ENCODE results near the gene SLC12A8. TPM values are rescaled to one million over a fixed set of nuclear protein-coding genes. Genes with fewer than 3 reads are reported as not detected.

The SLC12A8 gene
- total RNA-seq: 1.7 and 3.4 TPM in 2 replicates
- 3.1 and 6.9 TPM in 2 replicates for polyA plus RNA-seq

DNA sequence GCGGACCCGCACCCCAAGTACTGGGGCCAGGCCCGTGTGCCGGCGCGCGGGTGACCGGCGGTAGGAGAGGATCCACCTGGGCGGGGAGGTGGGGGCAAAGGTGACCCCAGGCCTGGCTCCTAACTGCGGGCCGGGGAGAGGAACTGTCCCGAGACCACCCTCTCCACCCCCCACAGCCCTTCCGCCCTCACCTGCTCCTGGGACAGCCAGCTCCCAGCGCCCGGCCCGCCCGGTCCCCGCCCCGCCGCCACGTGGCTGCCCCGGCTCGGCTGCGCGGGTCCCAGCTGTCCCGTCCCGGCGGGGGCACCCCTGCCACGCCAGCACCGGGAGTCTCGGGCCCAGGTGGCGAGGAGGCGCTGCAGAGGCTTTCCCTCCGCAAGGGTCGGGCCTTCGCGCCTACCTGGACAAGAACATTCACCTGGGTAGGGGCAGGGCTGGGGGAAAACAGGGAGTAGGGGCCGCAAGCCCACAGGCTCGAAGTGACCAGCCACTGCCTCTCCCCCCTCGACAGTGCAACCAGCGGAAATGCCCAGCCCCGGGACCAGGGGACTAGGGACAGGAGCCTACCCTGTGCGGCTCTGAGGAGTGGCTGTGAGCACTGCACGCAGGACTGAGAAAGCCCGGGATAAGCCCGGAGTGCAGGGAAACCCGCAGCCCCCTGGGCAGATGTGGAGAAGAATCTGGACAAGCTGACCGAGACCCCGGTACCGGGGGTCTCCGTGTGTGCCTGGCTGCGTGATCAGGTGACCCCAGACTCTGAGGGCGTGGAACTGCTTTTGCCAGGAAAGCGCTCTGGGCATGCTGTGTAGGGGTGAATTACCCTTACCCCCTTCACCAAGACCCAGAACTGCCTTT, at the start of gene SLC12A8:
SLC12A8 (minus strand) TSS at position 240 of the 855 bp plus-strand sequence. CDS start 1,399 bp downstream, outside the sequence.
- H3K4me3 ChIP-seq: peak within 1 kb of the TSS; percentile 57
- H3K4me1 ChIP-seq (ENCODE audit: low read depth): no peaks in the 10 kb centered on the region
- H3K27me3 ChIP-seq: peaks cover 24% of the 10 kb centered on the region
- no peaks in the 10 kb centered on the region for H3K9me3 ChIP-seq (ENCODE audit: low read depth)
- H3K36me3 ChIP-seq: no peaks in the 10 kb centered on the region
- TF ChIP-seq, protein P1, sequence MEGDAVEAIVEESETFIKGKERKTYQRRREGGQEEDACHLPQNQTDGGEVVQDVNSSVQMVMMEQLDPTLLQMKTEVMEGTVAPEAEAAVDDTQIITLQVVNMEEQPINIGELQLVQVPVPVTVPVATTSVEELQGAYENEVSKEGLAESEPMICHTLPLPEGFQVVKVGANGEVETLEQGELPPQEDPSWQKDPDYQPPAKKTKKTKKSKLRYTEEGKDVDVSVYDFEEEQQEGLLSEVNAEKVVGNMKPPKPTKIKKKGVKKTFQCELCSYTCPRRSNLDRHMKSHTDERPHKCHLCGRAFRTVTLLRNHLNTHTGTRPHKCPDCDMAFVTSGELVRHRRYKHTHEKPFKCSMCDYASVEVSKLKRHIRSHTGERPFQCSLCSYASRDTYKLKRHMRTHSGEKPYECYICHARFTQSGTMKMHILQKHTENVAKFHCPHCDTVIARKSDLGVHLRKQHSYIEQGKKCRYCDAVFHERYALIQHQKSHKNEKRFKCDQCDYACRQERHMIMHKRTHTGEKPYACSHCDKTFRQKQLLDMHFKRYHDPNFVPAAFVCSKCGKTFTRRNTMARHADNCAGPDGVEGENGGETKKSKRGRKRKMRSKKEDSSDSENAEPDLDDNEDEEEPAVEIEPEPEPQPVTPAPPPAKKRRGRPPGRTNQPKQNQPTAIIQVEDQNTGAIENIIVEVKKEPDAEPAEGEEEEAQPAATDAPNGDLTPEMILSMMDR (IDR thresholded peaks at IDR 0.05; ENCODE audit: low read depth, low read length): no peak
- no peak within 1 kb of the TSS for H3K27ac ChIP-seq
- DNase-seq (ENCODE audit: low read depth in 1 of 2, low spot score in 1 of 2): peak in 1 of 2 donors; percentile 25

DNA sequence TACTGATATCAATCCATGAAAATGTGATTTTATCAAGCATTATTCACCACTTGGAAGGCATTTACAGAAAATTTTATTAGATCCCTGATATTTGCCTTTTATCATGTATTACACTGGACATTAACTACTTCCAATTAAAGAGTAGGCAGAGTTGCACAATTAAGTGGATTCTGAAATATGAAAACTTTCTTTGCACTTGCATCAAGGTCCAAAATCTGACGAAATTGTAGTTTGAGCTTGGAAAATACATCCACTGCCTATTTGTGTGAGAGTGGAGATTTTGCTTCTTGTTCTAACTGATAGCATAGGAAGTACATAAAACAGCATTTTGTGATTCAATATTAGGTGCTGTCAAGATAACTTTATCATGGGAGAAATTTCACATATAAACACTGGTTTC, 49.6 kb upstream of the SLC12A8 start:
- no peak overlapping the region for H3K27ac ChIP-seq
- no peaks in the 10 kb centered on the region for H3K27me3 ChIP-seq
- TF ChIP-seq, protein P1 (IDR thresholded peaks at IDR 0.05; ENCODE audit: low read depth, low read length): no peak
- H3K9me3 ChIP-seq (ENCODE audit: low read depth): peaks cover under 1% of the 10 kb centered on the region
- peaks cover 4% of the 10 kb centered on the region for H3K4me1 ChIP-seq (ENCODE audit: low read depth)
- DNase-seq (ENCODE audit: low read depth in 1 of 2, low spot score in 1 of 2): peak in 1 of 2 donors; percentile 25
- H3K4me3 ChIP-seq: no peak overlapping the region
- peaks cover 5% of the 10 kb centered on the region for H3K36me3 ChIP-seq

DNA sequence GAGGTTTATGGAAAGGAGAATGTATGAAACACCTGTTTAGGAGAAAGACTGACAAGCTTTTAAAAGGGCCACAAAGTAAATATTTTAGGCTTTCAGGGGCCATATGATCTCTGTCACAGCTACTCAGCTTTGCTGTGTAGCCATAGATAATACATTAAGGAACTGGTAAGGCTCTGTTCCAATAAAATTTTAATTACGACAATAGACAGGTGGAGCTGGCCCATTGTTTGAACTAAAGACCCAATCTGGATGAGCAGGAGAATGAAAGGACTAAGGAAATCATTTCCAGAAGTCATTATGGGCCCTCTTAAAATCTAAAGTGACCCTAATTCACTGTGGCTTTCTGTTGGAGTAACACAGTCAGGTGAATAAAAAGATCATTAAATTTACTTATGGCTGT, 48.5 kb upstream of the SLC12A8 start:
- Histone ChIP-seq H3K27ac (no peak overlapping the region), H3K36me3 (peaks cover 5% of the 10 kb centered on the region), H3K4me1 (ENCODE audit: low read depth) (peaks cover 4% of the 10 kb centered on the region), H3K4me3 (no peak overlapping the region), H3K27me3 (no peaks in the 10 kb centered on the region), H3K9me3 (ENCODE audit: low read depth) (peaks cover 2% of the 10 kb centered on the region)
- TF ChIP-seq, protein P1 (IDR thresholded peaks at IDR 0.05; ENCODE audit: low read depth, low read length): no peak
- DNase-seq (ENCODE audit: low read depth in 1 of 2, low spot score in 1 of 2): no peak

DNA sequence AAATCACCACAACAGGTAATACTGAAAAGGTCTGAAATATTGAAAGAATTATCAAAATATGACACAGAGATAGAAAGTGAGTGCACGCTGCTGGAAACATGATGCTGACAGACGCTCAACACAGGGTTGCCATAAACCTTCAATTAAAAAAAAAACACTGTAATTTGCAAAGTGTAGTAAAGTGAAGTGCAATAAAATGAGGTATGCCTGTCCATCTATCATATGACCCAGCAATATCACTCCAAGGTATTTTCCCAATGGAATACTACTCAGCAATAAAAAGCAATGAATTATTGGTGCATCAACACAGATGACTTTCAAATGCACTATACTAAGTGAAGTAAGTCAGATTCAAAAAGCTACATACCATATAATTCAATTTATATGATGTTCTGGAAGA, 47.6 kb upstream of the SLC12A8 start:
- Histone ChIP-seq H3K27ac (no peak overlapping the region), H3K4me1 (ENCODE audit: low read depth) (peaks cover 4% of the 10 kb centered on the region), H3K4me3 (no peak overlapping the region), H3K27me3 (no peaks in the 10 kb centered on the region), H3K36me3 (peaks cover 5% of the 10 kb centered on the region), H3K9me3 (ENCODE audit: low read depth) (peaks cover 2% of the 10 kb centered on the region)
- no peak for DNase-seq (ENCODE audit: low read depth in 1 of 2, low spot score in 1 of 2)
- TF ChIP-seq, protein P1 (IDR thresholded peaks at IDR 0.05; ENCODE audit: low read depth, low read length): no peak

GRCh38 chr3:125257536-125257935, 45.0 kb upstream of the SLC12A8 start:
- Histone ChIP-seq H3K36me3 (no peaks in the 10 kb centered on the region), H3K27me3 (no peaks in the 10 kb centered on the region), H3K4me1 (ENCODE audit: low read depth) (peaks cover 4% of the 10 kb centered on the region), H3K4me3 (no peak overlapping the region), H3K9me3 (ENCODE audit: low read depth) (peaks cover 2% of the 10 kb centered on the region), H3K27ac (no peak overlapping the region)
- DNase-seq (ENCODE audit: low read depth in 1 of 2, low spot score in 1 of 2): no peak
- TF ChIP-seq, protein P1 (IDR thresholded peaks at IDR 0.05; ENCODE audit: low read depth, low read length): no peak

Data from cardiac muscle cell (in vitro differentiated cells and primary cell).